ENCODE results near the gene HABP2. TPM values are rescaled to one million over a fixed set of nuclear protein-coding genes. Genes with fewer than 3 reads are reported as not detected.

The HABP2 gene
- total RNA-seq, 1 donor from 2014 or later = not detected

GRCh38 chr10:113518816-113519591 lies 33.8 kb upstream of the HABP2 start:
- DNase-seq (ENCODE audit: low read depth, low spot score) = no peak
- no peaks in the 10 kb centered on the region for H3K27me3 Mint-ChIP-seq (ENCODE audit: low read depth)
- no peak overlapping the region for H3K27ac Mint-ChIP-seq (ENCODE audit: unreplicated experiment)
- TF ChIP-seq CTCF (conservative IDR thresholded peaks at IDR 0.05) = no peak
- H3K9me3 Mint-ChIP-seq = no peaks in the 10 kb centered on the region
- H3K4me3 Mint-ChIP-seq = no peak overlapping the region
- H3K36me3 Mint-ChIP-seq (ENCODE audit: low read depth) = no peaks in the 10 kb centered on the region
- peaks cover 15% of the 10 kb centered on the region for H3K4me1 Mint-ChIP-seq

GRCh38 chr10:113519681-113520115 lies 33.2 kb upstream of the HABP2 start:
- Mint-ChIP-seq H3K27ac (ENCODE audit: unreplicated experiment) (no peak overlapping the region), H3K4me3 (no peak overlapping the region), H3K36me3 (ENCODE audit: low read depth) (no peaks in the 10 kb centered on the region), H3K27me3 (ENCODE audit: low read depth) (no peaks in the 10 kb centered on the region), H3K4me1 (peaks cover 15% of the 10 kb centered on the region), H3K9me3 (no peaks in the 10 kb centered on the region)
- DNase-seq (ENCODE audit: low read depth, low spot score) = no peak
- no peak for TF ChIP-seq CTCF (conservative IDR thresholded peaks at IDR 0.05)

GRCh38 chr10:113520261-113520660 lies 32.6 kb upstream of the HABP2 start:
- TF ChIP-seq CTCF (conservative IDR thresholded peaks at IDR 0.05) = no peak
- Mint-ChIP-seq H3K9me3 (no peaks in the 10 kb centered on the region), H3K4me1 (peaks cover 15% of the 10 kb centered on the region)

GRCh38 chr10:113520690-113521474 lies 32.0 kb upstream of the HABP2 start:
- DNase-seq (ENCODE audit: low read depth, low spot score) = peak; percentile 64
- H3K4me1 Mint-ChIP-seq = peaks cover 15% of the 10 kb centered on the region
- TF ChIP-seq CTCF (conservative IDR thresholded peaks at IDR 0.05) = peak; percentile 96
- H3K27me3 Mint-ChIP-seq (ENCODE audit: low read depth) = no peaks in the 10 kb centered on the region
- H3K36me3 Mint-ChIP-seq (ENCODE audit: low read depth) = no peaks in the 10 kb centered on the region
- H3K9me3 Mint-ChIP-seq = no peaks in the 10 kb centered on the region
- H3K27ac Mint-ChIP-seq (ENCODE audit: unreplicated experiment) = no peak overlapping the region
- no peak overlapping the region for H3K4me3 Mint-ChIP-seq

More at GRCh38 chr10:113520261-113520660, 32.6 kb upstream of the HABP2 start:
- no peak for DNase-seq (ENCODE audit: low read depth, low spot score)
- no peaks in the 10 kb centered on the region for H3K36me3 Mint-ChIP-seq (ENCODE audit: low read depth)
- H3K27ac Mint-ChIP-seq (ENCODE audit: unreplicated experiment) = no peak overlapping the region
- H3K4me3 Mint-ChIP-seq = no peak overlapping the region
- no peaks in the 10 kb centered on the region for H3K27me3 Mint-ChIP-seq (ENCODE audit: low read depth)

- peak; percentile 41 for TF ChIP-seq CTCF (conservative IDR thresholded peaks at IDR 0.05)
- Mint-ChIP-seq H3K27ac (ENCODE audit: unreplicated experiment) (no peak overlapping the region), H3K4me3 (no peak overlapping the region), H3K4me1 (peaks cover 15% of the 10 kb centered on the region), H3K36me3 (ENCODE audit: low read depth) (no peaks in the 10 kb centered on the region), H3K9me3 (no peaks in the 10 kb centered on the region), H3K27me3 (ENCODE audit: low read depth) (no peaks in the 10 kb centered on the region)
- no peak for DNase-seq (ENCODE audit: low read depth, low spot score)
Observed at GRCh38 chr10:113521475-113521795, 31.4 kb upstream of the HABP2 start.
